ENCODE measurements around the gene TBX2.

Gene TBX2

DNA sequence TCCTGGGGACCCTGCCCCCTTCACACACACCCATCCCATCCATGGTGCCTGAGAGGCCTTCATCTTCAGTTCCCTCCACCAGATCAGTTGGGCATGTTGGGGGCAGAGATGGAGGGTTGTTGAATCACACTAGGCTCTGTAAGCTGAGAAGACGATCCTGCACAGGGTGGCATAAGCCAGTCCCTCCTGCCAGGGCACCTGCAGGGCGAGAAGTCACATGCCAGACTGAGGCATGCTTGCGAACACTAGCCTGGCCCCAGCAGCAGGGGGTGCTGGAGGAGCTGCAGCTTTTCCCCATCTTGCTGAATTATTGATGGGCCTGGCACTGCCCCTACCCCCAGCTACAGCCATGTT, 6.1 kb upstream of the TBX2 start:
- TF ChIP-seq, protein P1, sequence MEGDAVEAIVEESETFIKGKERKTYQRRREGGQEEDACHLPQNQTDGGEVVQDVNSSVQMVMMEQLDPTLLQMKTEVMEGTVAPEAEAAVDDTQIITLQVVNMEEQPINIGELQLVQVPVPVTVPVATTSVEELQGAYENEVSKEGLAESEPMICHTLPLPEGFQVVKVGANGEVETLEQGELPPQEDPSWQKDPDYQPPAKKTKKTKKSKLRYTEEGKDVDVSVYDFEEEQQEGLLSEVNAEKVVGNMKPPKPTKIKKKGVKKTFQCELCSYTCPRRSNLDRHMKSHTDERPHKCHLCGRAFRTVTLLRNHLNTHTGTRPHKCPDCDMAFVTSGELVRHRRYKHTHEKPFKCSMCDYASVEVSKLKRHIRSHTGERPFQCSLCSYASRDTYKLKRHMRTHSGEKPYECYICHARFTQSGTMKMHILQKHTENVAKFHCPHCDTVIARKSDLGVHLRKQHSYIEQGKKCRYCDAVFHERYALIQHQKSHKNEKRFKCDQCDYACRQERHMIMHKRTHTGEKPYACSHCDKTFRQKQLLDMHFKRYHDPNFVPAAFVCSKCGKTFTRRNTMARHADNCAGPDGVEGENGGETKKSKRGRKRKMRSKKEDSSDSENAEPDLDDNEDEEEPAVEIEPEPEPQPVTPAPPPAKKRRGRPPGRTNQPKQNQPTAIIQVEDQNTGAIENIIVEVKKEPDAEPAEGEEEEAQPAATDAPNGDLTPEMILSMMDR (conservative IDR thresholded peaks at IDR 0.05; ENCODE audit: low read depth, low read length), result 0 out of 2 replicates have a peak, but pooled peaks have one; percentile 28
- no peaks in the 10 kb centered on the region for H3K27me3 ChIP-seq (ENCODE audit: insufficient read depth, low read depth)
- H3K4me3 ChIP-seq (IDR thresholded peaks at IDR 0.05; ENCODE audit: insufficient read depth, low read depth, low read length), result no peak overlapping the region
- no peak overlapping the region for H3K27ac ChIP-seq
- H3K9ac ChIP-seq, result no peak overlapping the region
- H4K20me1 ChIP-seq (ENCODE audit: insufficient read depth), result no peaks in the 10 kb centered on the region
- no peak overlapping the region for H3K4me2 ChIP-seq
- H3K79me2 ChIP-seq (ENCODE audit: insufficient read depth, low read depth), result no peaks in the 10 kb centered on the region
- H2AFZ ChIP-seq (ENCODE audit: low read depth), result no peak overlapping the region
- H3K4me1 ChIP-seq (ENCODE audit: low read depth, poor library complexity, severe bottlenecking), result peaks cover 12% of the 10 kb centered on the region
- no peaks in the 10 kb centered on the region for H3K36me3 ChIP-seq (ENCODE audit: insufficient read depth)

DNA sequence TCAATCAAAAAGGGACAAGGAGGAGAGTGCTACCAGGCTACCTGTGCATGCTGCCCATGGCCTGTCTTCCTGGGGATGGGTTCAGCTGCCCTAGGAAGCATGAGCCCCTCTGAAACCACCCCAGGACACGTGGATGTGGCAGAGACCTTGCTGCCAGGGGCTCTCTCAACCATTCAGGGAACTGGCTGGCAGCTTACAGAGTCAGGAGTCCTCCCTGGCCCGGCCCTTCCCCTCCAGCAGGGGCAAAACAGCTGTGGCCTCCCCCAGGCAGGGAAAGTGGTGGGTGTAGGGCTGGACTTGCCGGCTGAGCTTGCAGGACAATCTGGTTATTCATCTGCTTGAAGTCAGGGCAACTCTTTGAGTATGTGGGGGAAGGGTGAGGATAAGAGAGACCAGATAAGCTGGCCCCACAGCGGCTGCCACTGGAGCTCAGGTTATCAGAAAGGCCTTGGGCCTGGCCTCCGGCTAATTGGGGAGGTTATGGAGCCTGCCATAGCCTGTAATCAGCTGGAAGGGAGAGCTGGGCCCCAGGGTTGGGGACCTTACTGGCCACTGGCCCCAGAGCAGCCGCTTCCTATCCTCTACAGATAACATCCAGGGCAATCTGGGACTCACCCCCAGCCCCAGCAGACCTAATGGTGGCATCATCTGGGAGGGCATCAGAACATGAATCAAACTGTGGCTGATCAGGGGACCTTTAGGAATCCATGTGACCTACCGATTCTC, 5.6 kb upstream of the TBX2 start:
- H3K36me3 ChIP-seq (ENCODE audit: insufficient read depth), result no peaks in the 10 kb centered on the region
- H3K79me2 ChIP-seq (ENCODE audit: insufficient read depth, low read depth), result no peaks in the 10 kb centered on the region
- H3K4me3 ChIP-seq (IDR thresholded peaks at IDR 0.05; ENCODE audit: insufficient read depth, low read depth, low read length), result no peak overlapping the region
- no peak overlapping the region for H3K4me2 ChIP-seq
- H3K4me1 ChIP-seq (ENCODE audit: low read depth, poor library complexity, severe bottlenecking), result peaks cover 12% of the 10 kb centered on the region
- no peaks in the 10 kb centered on the region for H3K27me3 ChIP-seq (ENCODE audit: insufficient read depth, low read depth)
- H2AFZ ChIP-seq (ENCODE audit: low read depth), result no peak overlapping the region
- TF ChIP-seq, protein P1 (conservative IDR thresholded peaks at IDR 0.05; ENCODE audit: low read depth, low read length), result no peak
- H4K20me1 ChIP-seq (ENCODE audit: insufficient read depth), result no peaks in the 10 kb centered on the region
- no peak overlapping the region for H3K9ac ChIP-seq
- H3K27ac ChIP-seq, result no peak overlapping the region

DNA sequence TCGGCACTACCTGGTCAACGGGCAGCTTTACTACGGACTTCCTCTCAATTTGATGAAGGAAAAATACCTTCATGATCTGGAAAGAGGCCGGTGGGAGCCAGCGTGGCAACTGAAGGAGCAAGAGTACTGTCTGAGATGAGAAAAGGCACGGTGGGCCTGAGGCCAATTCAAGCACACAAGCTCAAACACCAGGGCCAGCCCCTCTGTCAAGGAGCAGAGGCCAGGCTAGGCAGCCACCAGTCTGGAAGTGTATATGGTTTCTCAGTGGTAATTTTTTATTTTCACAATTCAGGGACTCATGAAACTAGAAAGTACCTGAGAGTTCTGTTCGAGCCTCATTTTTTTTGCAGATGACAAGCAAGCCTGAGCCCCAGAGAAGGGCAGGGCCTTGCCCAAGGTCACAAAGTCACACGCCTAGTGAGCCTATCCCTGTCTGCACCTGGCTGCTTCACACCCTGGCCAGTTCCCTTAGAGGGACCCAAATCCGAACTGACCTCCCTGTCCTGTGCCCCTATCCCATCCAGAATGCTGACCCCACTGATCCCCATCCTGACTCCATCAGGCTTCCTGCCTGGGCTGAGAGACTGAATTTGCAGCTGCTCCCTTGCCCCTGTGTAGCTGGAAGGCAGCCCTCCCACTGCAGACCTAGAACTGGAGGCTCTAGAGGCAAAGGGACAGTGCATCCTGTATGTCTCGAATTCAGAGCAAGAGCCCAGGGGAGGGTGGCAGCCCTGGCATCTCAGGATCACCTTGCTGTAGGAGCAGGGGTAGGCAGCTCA, 4.8 kb upstream of the TBX2 start:
- H3K4me2 ChIP-seq, result no peak overlapping the region; the same call in 1 of the 2 replicates
- H3K4me1 ChIP-seq (ENCODE audit: low read depth, poor library complexity, severe bottlenecking), result peaks cover 12% of the 10 kb centered on the region
- no peaks in the 10 kb centered on the region for H3K27me3 ChIP-seq (ENCODE audit: insufficient read depth, low read depth)
- H4K20me1 ChIP-seq (ENCODE audit: insufficient read depth), result no peaks in the 10 kb centered on the region
- no peak overlapping the region for H2AFZ ChIP-seq (ENCODE audit: low read depth)
- no peak overlapping the region for H3K4me3 ChIP-seq (IDR thresholded peaks at IDR 0.05; ENCODE audit: insufficient read depth, low read depth, low read length)
- H3K9ac ChIP-seq, result no peak overlapping the region
- no peaks in the 10 kb centered on the region for H3K79me2 ChIP-seq (ENCODE audit: insufficient read depth, low read depth)
- no peaks in the 10 kb centered on the region for H3K36me3 ChIP-seq (ENCODE audit: insufficient read depth)
- peak overlapping the region; percentile 3; the same call in 1 of the 2 replicates for H3K27ac ChIP-seq
- TF ChIP-seq, protein P1 (conservative IDR thresholded peaks at IDR 0.05; ENCODE audit: low read depth, low read length), result no peak

DNA sequence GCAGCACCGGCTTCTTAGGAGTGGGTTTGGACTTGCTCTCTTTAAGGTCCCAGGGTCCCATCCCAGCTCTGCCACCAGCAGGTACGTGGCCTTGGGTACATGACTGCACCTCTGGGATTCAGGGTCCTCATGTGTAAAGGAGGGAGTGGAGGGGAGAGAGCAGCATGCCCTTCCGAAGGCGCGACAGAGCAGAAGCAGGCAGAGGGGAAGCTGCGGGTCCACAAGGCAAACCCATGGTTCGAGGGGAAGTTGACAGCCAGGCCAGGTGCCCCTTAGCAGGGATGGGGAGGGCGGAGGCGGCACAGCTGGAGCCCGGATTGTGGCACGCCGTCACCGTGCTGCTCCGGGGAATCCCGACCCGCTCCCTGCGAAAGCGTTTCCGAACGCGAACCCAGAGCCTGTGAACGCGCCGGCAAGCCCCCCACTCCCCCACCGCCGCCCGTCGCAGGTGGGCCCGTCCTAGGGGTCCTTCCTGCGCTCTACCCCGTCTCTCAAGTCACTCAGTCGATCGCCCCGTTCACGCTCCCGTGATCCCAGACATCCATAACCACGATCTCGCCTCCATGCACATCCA, 4.1 kb upstream of the TBX2 start:
- Histone ChIP-seq H3K27me3 (ENCODE audit: insufficient read depth, low read depth) (no peaks in the 10 kb centered on the region), H3K27ac (peak overlapping the region; percentile 3; the same call in 1 of the 2 replicates), H3K9ac (no peak overlapping the region), H3K4me2 (no peak overlapping the region; the same call in 1 of the 2 replicates), H2AFZ (ENCODE audit: low read depth) (no peak overlapping the region), H3K36me3 (ENCODE audit: insufficient read depth) (no peaks in the 10 kb centered on the region), H3K4me1 (ENCODE audit: low read depth, poor library complexity, severe bottlenecking) (peaks cover 12% of the 10 kb centered on the region), H3K4me3 (IDR thresholded peaks at IDR 0.05; ENCODE audit: insufficient read depth, low read depth, low read length) (no peak overlapping the region), H3K79me2 (ENCODE audit: insufficient read depth, low read depth) (no peaks in the 10 kb centered on the region), H4K20me1 (ENCODE audit: insufficient read depth) (no peaks in the 10 kb centered on the region)
- TF ChIP-seq, protein P1 (conservative IDR thresholded peaks at IDR 0.05; ENCODE audit: low read depth, low read length), result no peak
